Nephron progenitor cell (in vitro differentiated cells): ENCODE data around the gene PAPSS2.

Source experiments
- DNase-seq: peaks from one replicate; pipeline ENCODE4 v3.0.0; 2021
- H3K27ac Mint-ChIP-seq: 2 replicates; pipeline ENCODE4 v1.8.0; 2021; ENCODE audit warnings: mild to moderate bottlenecking, moderate library complexity, mixed read lengths
- H3K27me3 Mint-ChIP-seq: 2 replicates; pipeline ENCODE4 v1.8.0; 2021; ENCODE audit warnings: mild to moderate bottlenecking, low read depth, mixed read lengths; ENCODE audit not compliant: poor library complexity
- H3K36me3 Mint-ChIP-seq: 2 replicates; pipeline ENCODE4 v1.8.0; 2021; ENCODE audit warnings: low read depth, mixed read lengths
- H3K4me1 Mint-ChIP-seq: 2 replicates; pipeline ENCODE4 v1.8.0; 2021; ENCODE audit warnings: mixed read lengths
- H3K4me3 Mint-ChIP-seq: 2 replicates; pipeline ENCODE4 v1.8.0; 2021; ENCODE audit warnings: mild to moderate bottlenecking, moderate library complexity, mixed read lengths
- H3K9me3 Mint-ChIP-seq: 2 replicates; pipeline ENCODE4 v1.8.0; 2021; ENCODE audit warnings: mild to moderate bottlenecking, moderate library complexity, mixed read lengths
- CTCF ChIP-seq: fragments of 200-600 bp; sonication (generic); IDR thresholded peaks from 2 replicates; pipeline ENCODE4 v1.5.0; 2021; ENCODE audit warnings: antibody characterized with exemption

The PAPSS2 gene

DNA sequence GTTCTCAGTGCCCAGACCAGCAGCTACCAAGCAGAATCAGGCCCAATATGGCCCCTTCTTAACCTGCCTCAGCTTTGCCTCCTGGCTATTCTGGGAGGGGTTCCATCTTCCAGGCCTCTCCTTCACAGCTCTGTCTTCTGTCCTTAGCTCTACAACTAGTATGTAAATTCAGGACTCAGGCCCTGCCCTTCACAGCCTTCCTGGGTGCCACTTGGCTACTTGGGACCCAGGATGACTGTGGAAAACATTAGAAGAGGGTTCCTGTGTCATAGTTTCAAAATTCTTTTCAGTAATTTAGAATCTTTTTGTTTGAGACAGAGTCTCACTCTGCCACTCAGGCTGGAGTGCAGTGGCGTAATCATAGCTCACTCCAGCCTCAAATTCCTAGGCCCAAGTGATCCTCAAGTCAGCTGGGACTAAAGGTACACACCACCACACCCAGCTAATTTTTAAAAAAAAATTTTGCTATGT, 33.2 kb upstream of the PAPSS2 start:
- no peak for TF ChIP-seq CTCF
- no peak for DNase-seq
- H3K9me3 Mint-ChIP-seq = peaks cover 4% of the 10 kb centered on the region
- H3K27ac Mint-ChIP-seq = no peak overlapping the region
- H3K4me1 Mint-ChIP-seq = no peaks in the 10 kb centered on the region
- H3K4me3 Mint-ChIP-seq = no peak overlapping the region
- H3K36me3 Mint-ChIP-seq = no peaks in the 10 kb centered on the region
- no peaks in the 10 kb centered on the region for H3K27me3 Mint-ChIP-seq

- no peak for TF ChIP-seq CTCF
- no peaks in the 10 kb centered on the region for H3K36me3 Mint-ChIP-seq
- peaks cover 17% of the 10 kb centered on the region for H3K9me3 Mint-ChIP-seq
- H3K27me3 Mint-ChIP-seq = peaks cover 4% of the 10 kb centered on the region
- H3K4me1 Mint-ChIP-seq = no peaks in the 10 kb centered on the region
- no peak for DNase-seq
- no peak overlapping the region for H3K27ac Mint-ChIP-seq
- no peak overlapping the region for H3K4me3 Mint-ChIP-seq
These were observed 29.5 kb upstream of the PAPSS2 start for GRCh38 chr10:87630171-87630570.

GRCh38 chr10:87632454-87632853, 27.2 kb upstream of the PAPSS2 start:
- no peak for TF ChIP-seq CTCF
- H3K27ac Mint-ChIP-seq = no peak overlapping the region
- no peak overlapping the region for H3K4me3 Mint-ChIP-seq
- peaks cover 7% of the 10 kb centered on the region for H3K27me3 Mint-ChIP-seq
- H3K36me3 Mint-ChIP-seq = no peaks in the 10 kb centered on the region
- peaks cover 17% of the 10 kb centered on the region for H3K9me3 Mint-ChIP-seq
- no peak for DNase-seq
- H3K4me1 Mint-ChIP-seq = no peaks in the 10 kb centered on the region

DNA sequence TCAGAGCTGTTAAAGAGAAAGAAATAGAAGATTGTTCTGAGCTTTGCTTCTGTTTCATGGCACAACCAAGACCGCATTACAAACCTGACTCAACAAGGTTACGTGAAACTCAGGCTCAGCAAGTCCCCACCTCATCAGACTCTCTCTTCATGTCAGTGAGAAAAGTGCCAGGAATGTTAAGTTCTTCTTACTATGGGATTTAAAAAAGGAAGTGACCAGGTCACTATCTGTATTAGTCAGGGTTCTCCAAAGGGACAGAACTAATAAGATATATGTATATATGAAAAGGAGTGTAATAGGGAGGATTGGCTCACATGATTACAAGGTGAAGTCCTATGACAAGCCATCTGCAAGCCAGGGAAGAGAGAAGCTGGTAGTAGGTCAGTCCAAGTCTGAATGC, 25.4 kb upstream of the PAPSS2 start:
- no peaks in the 10 kb centered on the region for H3K36me3 Mint-ChIP-seq
- H3K4me1 Mint-ChIP-seq = no peaks in the 10 kb centered on the region
- no peak for TF ChIP-seq CTCF
- H3K27ac Mint-ChIP-seq = no peak overlapping the region
- H3K27me3 Mint-ChIP-seq = peaks cover 7% of the 10 kb centered on the region
- peaks cover 17% of the 10 kb centered on the region for H3K9me3 Mint-ChIP-seq
- H3K4me3 Mint-ChIP-seq = no peak overlapping the region
- DNase-seq = no peak

DNA sequence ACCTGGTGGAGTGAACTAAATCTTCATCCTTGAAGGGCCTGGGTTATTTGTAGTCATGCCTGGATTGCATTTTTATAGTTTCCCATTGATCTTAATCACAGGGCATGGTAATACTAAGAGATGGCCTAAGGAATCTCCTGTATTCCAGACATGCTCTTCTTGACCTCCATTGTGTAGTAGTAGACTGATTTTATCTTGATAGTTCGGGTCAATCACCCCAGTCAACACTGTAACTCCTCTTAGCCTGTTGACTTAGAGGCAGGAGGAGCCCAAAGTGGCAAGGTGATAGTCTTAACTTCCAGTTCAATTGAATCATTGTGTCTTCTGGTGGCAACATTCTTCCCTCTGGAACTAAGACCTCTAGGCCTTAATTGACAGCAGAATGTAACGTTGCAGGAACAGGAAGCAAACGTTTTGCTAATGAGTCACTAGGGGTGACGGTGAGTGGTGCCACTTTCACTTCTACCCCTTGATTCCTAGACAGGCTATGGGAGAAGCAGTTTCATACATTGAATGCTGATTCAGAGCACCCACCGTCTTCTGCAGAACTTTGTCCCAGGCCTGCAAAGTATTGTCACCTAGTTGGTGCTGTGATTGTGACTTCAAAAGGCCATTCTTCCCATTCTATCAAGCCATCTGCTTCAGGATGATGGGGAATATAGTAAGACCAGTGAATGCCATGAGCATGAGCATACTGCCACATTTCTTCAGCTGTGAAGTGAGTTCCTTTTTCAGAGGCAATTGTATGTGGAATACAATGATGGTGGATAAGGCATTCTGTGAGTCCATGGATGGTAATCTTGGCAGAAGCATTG, 24.0 kb upstream of the PAPSS2 start:
- H3K9me3 Mint-ChIP-seq = peaks cover 17% of the 10 kb centered on the region
- no peak overlapping the region for H3K4me3 Mint-ChIP-seq
- no peaks in the 10 kb centered on the region for H3K4me1 Mint-ChIP-seq
- H3K27me3 Mint-ChIP-seq = peaks cover 7% of the 10 kb centered on the region
- DNase-seq = no peak
- H3K27ac Mint-ChIP-seq = no peak overlapping the region
- no peak for TF ChIP-seq CTCF
- H3K36me3 Mint-ChIP-seq = no peaks in the 10 kb centered on the region

DNA sequence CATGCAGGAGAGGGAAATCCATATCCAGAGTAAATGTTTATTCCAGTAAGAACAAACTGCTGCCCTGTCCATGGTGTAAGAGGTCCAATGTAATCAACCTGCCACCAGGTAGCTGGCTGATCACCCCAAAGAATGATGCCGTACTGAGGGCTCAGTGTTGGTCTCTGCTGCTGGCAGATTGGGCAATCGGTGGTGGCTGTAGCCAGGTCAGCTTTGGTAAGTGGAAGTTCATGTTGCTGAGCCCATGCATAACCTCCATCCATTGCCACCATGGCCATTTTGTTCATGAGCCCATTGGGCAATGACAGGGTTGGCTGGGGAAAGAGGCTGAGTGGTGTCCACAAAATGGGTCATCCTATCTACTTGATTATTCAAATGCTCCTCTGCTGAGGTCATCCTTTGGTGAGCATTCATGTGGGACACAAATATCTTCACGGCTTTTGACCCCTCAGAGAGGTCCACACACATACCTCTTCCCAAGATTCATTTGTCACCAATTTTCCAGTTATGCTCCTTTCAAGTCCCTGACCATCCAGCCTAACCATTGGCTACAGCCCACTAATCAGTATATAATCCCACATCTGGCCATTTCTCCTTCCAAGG, 23.3 kb upstream of the PAPSS2 start:
- no peaks in the 10 kb centered on the region for H3K4me1 Mint-ChIP-seq
- peaks cover 7% of the 10 kb centered on the region for H3K27me3 Mint-ChIP-seq
- H3K36me3 Mint-ChIP-seq = no peaks in the 10 kb centered on the region
- no peak for DNase-seq
- no peak overlapping the region for H3K4me3 Mint-ChIP-seq
- peaks cover 13% of the 10 kb centered on the region for H3K9me3 Mint-ChIP-seq
- TF ChIP-seq CTCF = no peak
- H3K27ac Mint-ChIP-seq = no peak overlapping the region
